Endothelial cell of umbilical vein (primary cell): ENCODE data around the gene LSP1. TPM values are rescaled to one million over a fixed set of nuclear protein-coding genes. Genes with fewer than 3 reads are reported as not detected.

Experiments used
- BruUV-seq: library from RNA; stranded (reverse); fragments of 400-500 nt; replicated peaks from 2 replicates; lab custom pipeline; 2021; lab: Mats Ljungman, UMichigan
- CTCF ChIA-PET: fragments of 300-600, 350-600 bp; sonication (Branson Sonifier 250); formaldehyde crosslinking; loops from one replicate; lab custom pipeline; 2021; ENCODE audit warnings: antibody characterized with exemption, inconsistent platforms; lab: Charles Lee
- POLR2A ChIA-PET: fragments of 300-600, 350-600 bp; sonication (Branson Sonifier 250); formaldehyde crosslinking; loops from one replicate; lab custom pipeline; 2021; ENCODE audit warnings: antibody characterized with exemption, inconsistent platforms; lab: Charles Lee
- DNase-seq: peaks from one replicate; pipeline ENCODE4 v3.0.0-alpha.2; 2011; ENCODE audit warnings: low read depth, low spot score
- FAIRE-seq: peaks from 2 replicates; lab custom pipeline; 2011; peaks lifted over from hg19 to GRCh38; lab: Jason Lieb, UNC
- H2AFZ ChIP-seq: 2 replicates; pipeline ENCODE4 v1.6.0; 2012; ENCODE audit warnings: low read depth, low read length, control low read depth, inconsistent platforms
- H3K27ac ChIP-seq: 2 replicates; pipeline ENCODE4 v1.5.1; 2011; ENCODE audit warnings: low read depth, mild to moderate bottlenecking, control low read depth, low read length, moderate library complexity; ENCODE audit not compliant: insufficient read depth
- H3K27me3 ChIP-seq, 2 experiments: 2 replicates each; pipeline versions ENCODE4 v1.6.0 to v1.6.1; 2011; ENCODE audit warnings: low read length in 2 of 2, mixed read lengths in 1 of 2; ENCODE audit not compliant: control insufficient read depth in 2 of 2, insufficient read depth in 2 of 2
- H3K36me3 ChIP-seq, 2 experiments: 2 replicates in 1 of 2; 3 replicates in 1 of 2; pipeline ENCODE4 v1.5.1; 2011; ENCODE audit warnings: low read length in 2 of 2, mild to moderate bottlenecking in 1 of 2, moderate library complexity in 1 of 2; ENCODE audit not compliant: control insufficient read depth in 2 of 2, insufficient read depth in 2 of 2; ENCODE audit errors: extremely low read depth in 1 of 2
- H3K4me1 ChIP-seq: 3 replicates; pipeline ENCODE4 v1.5.1; 2011; ENCODE audit warnings: mild to moderate bottlenecking, low read length; ENCODE audit not compliant: control insufficient read depth, insufficient read depth; ENCODE audit errors: extremely low read depth
- H3K4me2 ChIP-seq: 2 replicates; pipeline ENCODE4 v1.6.1; 2011; ENCODE audit warnings: low read length, control low read depth, mixed read lengths; ENCODE audit not compliant: insufficient read depth
- H3K4me3 ChIP-seq, 3 experiments: fragments of 200-600 bp in 1 of 3; sonication (generic), shearing (Covaris generic) in 1 of 3; replicated peaks in 1 of 3; 2 replicates each; pipeline ENCODE4 v1.5.1; 2011 to 2016; ENCODE audit warnings: control low read depth in 3 of 3, low read length in 3 of 3, mild to moderate bottlenecking in 2 of 3, inconsistent platforms in 1 of 3, low read depth in 1 of 3, moderate library complexity in 1 of 3; ENCODE audit not compliant: insufficient read depth in 1 of 3
- H3K79me2 ChIP-seq: 2 replicates; pipeline ENCODE4 v1.6.0; 2012; ENCODE audit warnings: low read length, inconsistent platforms; ENCODE audit not compliant: control insufficient read depth, insufficient read depth
- H3K9ac ChIP-seq: replicated peaks from 2 replicates; pipeline ENCODE3; 2011; ENCODE audit warnings: low read length, control low read depth; ENCODE audit not compliant: insufficient read depth; ENCODE audit errors: extremely low read depth
- H3K9me1 ChIP-seq: replicated peaks from 3 replicates; pipeline ENCODE4 v1.6.0; 2011; ENCODE audit warnings: mild to moderate bottlenecking, low read length; ENCODE audit not compliant: control insufficient read depth, insufficient read depth; ENCODE audit errors: extremely low read depth
- H3K9me3 ChIP-seq: replicated peaks from 2 replicates; pipeline ENCODE4 v1.5.1; 2012; ENCODE audit warnings: low read length, inconsistent platforms; ENCODE audit not compliant: control insufficient read depth, insufficient read depth
- H4K20me1 ChIP-seq: replicated peaks from 2 replicates; pipeline ENCODE3; 2011; ENCODE audit warnings: mild to moderate bottlenecking, low read length; ENCODE audit not compliant: control insufficient read depth, insufficient read depth; ENCODE audit errors: extremely low read depth
- EZH2 ChIP-seq: IDR thresholded peaks from 2 replicates; pipeline ENCODE4 v1.6.1; 2012; ENCODE audit warnings: borderline replicate concordance, low read depth, mild to moderate bottlenecking, moderate library complexity, low read length, inconsistent platforms; ENCODE audit not compliant: severe bottlenecking
- FOS ChIP-seq: IDR thresholded peaks from 2 replicates; pipeline ENCODE4 v1.6.1; 2011; ENCODE audit warnings: mild to moderate bottlenecking, low read length, moderate library complexity, borderline replicate concordance; ENCODE audit not compliant: insufficient read depth
- GATA2 ChIP-seq: IDR thresholded peaks from 2 replicates; pipeline ENCODE4 v1.7.0; 2011; ENCODE audit warnings: low read depth, mild to moderate bottlenecking, moderate library complexity, mixed read lengths, low read length; ENCODE audit not compliant: insufficient read length, insufficient read depth
- JUN ChIP-seq: IDR thresholded peaks from 2 replicates; pipeline ENCODE4 v1.6.1; 2011; ENCODE audit warnings: borderline replicate concordance, low read depth; ENCODE audit not compliant: insufficient read length, insufficient read depth
- MYC ChIP-seq: IDR thresholded peaks from one replicate; pipeline ENCODE4 v1.6.1; 2011; ENCODE audit warnings: mild to moderate bottlenecking, low read depth, low read length
- POLR2A ChIP-seq: IDR thresholded peaks from 2 replicates; pipeline ENCODE4 v1.6.1; 2012; ENCODE audit warnings: low read depth, mild to moderate bottlenecking, control low read depth, low read length
- POLR2AphosphoS5 ChIP-seq: IDR thresholded peaks from 2 replicates; pipeline ENCODE4 v1.6.1; 2012; ENCODE audit warnings: low read depth, mild to moderate bottlenecking, control low read depth, low read length, moderate library complexity; ENCODE audit not compliant: insufficient read depth
- dilution Hi-C: fragments of 300-500 bp; cut with MboI; formaldehyde crosslinking; loops from one replicate; pipeline ENCODE4 v1.15.0; 2019; ENCODE audit warnings: low sequenced_read_pairs; ENCODE audit not compliant: extremely low pct_ligation_motif_present
- intact Hi-C: fragments of 100-400 bp; cut with micrococcal nuclease; formaldehyde crosslinking; loops from one replicate; pipeline ENCODE4 v1.10.0; 2022
- polyA plus RNA-seq, 4 experiments: library from polyadenylated mRNA; depleted of rRNA in 3 of 4; stranded (reverse) in 3 of 4; unstranded in 1 of 4; fragments of >200 nt; gene quantifications; 2 replicates each; pipeline versions ENCODE4 v1.2.1 to v1.2.3, GENCODE V29; 2011 to 2012; ENCODE audit warnings: missing spikeins in 1 of 4
- total RNA-seq: library from RNA; stranded (reverse); gene quantifications from 2 replicates; pipeline ENCODE4 v1.2.3, GENCODE V29; 2021
- TF ChIP-seq, protein P1 (sequence below), 2 donors: IDR thresholded peaks; 1 replicate in 1 of 2; 2 replicates in 1 of 2; pipeline ENCODE4 v1.5.1; 2011; ENCODE audit warnings: low read length in 2 of 2, mild to moderate bottlenecking in 2 of 2, moderate library complexity in 2 of 2, control low read depth in 1 of 2, inconsistent platforms in 1 of 2, low read depth in 1 of 2; ENCODE audit not compliant: insufficient read depth in 1 of 2; ENCODE audit errors: extremely low read depth in 1 of 2
- TF ChIP-seq, protein P2 (sequence below): IDR thresholded peaks from 2 replicates; pipeline ENCODE4 v1.6.1; 2011; ENCODE audit not compliant: insufficient read depth, insufficient read length

LSP1 gene
- total and polyA plus RNA-seq, 2 donors (not counting 3 experiments of a cell fraction or from before 2014, with no cell fraction given): not detected

DNA sequence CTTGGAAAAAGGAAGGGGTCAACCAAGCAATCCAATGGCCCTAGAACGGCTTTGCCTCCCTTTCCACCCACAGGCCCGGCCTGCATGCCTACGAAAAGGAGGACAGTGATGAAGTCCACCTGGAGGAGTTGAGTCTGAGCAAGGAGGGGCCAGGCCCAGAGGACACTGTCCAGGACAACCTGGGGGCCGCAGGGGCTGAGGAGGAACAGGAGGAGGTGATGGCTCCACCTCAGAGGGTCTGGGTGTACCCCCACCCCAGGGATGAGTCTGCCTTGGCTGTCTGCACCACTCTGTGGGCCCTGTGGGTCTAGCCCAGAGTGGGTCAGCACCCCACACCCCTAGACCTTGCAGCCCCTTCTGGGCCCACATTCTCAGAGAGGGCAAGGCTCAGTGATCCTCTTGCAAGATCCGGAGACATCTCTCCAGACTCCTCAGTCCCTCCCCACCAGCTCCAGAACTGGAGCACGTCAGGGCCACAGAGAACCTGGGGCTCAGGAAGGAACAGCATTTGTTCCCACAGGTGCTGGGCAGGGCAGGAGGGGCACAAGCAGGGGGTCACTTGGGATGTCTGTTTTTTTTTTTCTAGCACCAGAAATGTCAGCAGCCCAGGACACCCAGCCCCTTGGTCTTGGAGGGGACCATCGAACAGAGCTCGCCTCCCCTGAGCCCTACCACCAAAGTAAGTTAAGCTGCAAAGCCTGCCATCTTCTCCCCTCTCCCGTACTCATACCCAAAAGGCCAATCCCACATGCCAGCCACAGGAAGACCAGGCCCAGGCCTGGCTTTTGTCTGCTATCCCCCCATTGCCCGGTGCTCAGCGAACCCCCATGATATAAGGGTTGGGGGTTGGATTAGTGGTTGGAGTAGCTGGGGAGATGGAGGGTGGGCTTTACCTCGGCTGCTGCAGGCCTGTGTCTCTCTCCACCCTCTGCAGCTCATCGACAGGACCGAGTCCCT, 30.7 kb downstream of the LSP1 start:
- BruUV-seq: no TSS peak

More for the DNA sequence above, 30.7 kb downstream of the LSP1 start:
- Histone ChIP-seq H4K20me1 (no peaks in the 10 kb centered on the region), H3K9me3 (no peaks in the 10 kb centered on the region), H3K4me2 (no peak overlapping the region), H3K27ac (no peak overlapping the region), H3K27me3 (no peaks in the 10 kb centered on the region), H3K4me3 (no peak overlapping the region), H3K4me1 (no peaks in the 10 kb centered on the region), H3K79me2 (no peaks in the 10 kb centered on the region), H3K9me1 (no peaks in the 10 kb centered on the region), H3K9ac (no peak overlapping the region), H3K36me3 (no peaks in the 10 kb centered on the region), H2AFZ (no peak overlapping the region)
- TF ChIP-seq MYC (no peak), POLR2A (no peak), EZH2 (no peak), POLR2AphosphoS5 (no peak), GATA2 (no peak), JUN (no peak), FOS (no peak)
- TF ChIP-seq, protein P1, sequence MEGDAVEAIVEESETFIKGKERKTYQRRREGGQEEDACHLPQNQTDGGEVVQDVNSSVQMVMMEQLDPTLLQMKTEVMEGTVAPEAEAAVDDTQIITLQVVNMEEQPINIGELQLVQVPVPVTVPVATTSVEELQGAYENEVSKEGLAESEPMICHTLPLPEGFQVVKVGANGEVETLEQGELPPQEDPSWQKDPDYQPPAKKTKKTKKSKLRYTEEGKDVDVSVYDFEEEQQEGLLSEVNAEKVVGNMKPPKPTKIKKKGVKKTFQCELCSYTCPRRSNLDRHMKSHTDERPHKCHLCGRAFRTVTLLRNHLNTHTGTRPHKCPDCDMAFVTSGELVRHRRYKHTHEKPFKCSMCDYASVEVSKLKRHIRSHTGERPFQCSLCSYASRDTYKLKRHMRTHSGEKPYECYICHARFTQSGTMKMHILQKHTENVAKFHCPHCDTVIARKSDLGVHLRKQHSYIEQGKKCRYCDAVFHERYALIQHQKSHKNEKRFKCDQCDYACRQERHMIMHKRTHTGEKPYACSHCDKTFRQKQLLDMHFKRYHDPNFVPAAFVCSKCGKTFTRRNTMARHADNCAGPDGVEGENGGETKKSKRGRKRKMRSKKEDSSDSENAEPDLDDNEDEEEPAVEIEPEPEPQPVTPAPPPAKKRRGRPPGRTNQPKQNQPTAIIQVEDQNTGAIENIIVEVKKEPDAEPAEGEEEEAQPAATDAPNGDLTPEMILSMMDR (IDR thresholded peaks at IDR 0.05; ENCODE audit: extremely low read depth in 1 of 2, insufficient read depth in 1 of 2, low read depth in 1 of 2, low read length in 2 of 2): no peak
- TF ChIP-seq, protein P2, sequence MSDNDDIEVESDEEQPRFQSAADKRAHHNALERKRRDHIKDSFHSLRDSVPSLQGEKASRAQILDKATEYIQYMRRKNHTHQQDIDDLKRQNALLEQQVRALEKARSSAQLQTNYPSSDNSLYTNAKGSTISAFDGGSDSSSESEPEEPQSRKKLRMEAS: no peak
- intact Hi-C loops (no loop called here), dilution Hi-C loops (no loop called here)
- POLR2A ChIA-PET: no interaction called here
- FAIRE-seq (no peak), DNase-seq (no peak)
- CTCF ChIA-PET: interaction anchor here (1.0 to 3.7 kb wide), 20 partner anchors 8 to 269 kb away, joined by 3 to 262 read pairs (median 18); partner anchors contain the start of genes H19, KRTAP5-6, MRPL23 and PRR33
